ENCODE measurements around the gene COL18A1. TPM values are rescaled to one million over a fixed set of nuclear protein-coding genes. Genes with fewer than 3 reads are reported as not detected.

COL18A1 gene
- total and polyA plus RNA-seq, 9 of the 15 experiments (the other 6 are each of a cell fraction or from before 2014, with no cell fraction given), result 0.14 to 16.4 (median 2.0) TPM

GRCh38 chr21:45478115-45478801 is 73.3 kb downstream of the COL18A1 start (continued):
- TF ChIP-seq, protein P1, sequence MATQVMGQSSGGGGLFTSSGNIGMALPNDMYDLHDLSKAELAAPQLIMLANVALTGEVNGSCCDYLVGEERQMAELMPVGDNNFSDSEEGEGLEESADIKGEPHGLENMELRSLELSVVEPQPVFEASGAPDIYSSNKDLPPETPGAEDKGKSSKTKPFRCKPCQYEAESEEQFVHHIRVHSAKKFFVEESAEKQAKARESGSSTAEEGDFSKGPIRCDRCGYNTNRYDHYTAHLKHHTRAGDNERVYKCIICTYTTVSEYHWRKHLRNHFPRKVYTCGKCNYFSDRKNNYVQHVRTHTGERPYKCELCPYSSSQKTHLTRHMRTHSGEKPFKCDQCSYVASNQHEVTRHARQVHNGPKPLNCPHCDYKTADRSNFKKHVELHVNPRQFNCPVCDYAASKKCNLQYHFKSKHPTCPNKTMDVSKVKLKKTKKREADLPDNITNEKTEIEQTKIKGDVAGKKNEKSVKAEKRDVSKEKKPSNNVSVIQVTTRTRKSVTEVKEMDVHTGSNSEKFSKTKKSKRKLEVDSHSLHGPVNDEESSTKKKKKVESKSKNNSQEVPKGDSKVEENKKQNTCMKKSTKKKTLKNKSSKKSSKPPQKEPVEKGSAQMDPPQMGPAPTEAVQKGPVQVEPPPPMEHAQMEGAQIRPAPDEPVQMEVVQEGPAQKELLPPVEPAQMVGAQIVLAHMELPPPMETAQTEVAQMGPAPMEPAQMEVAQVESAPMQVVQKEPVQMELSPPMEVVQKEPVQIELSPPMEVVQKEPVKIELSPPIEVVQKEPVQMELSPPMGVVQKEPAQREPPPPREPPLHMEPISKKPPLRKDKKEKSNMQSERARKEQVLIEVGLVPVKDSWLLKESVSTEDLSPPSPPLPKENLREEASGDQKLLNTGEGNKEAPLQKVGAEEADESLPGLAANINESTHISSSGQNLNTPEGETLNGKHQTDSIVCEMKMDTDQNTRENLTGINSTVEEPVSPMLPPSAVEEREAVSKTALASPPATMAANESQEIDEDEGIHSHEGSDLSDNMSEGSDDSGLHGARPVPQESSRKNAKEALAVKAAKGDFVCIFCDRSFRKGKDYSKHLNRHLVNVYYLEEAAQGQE (IDR thresholded peaks at IDR 0.05; ENCODE audit: borderline replicate concordance), result peak; percentile 46; the same call in 1 of the 2 replicates
- TF ChIP-seq, protein P1 (CRISPR knock-in tag; IDR thresholded peaks at IDR 0.05; ENCODE audit: low read depth), result no peak
- TF ChIP-seq SMARCA4 (IDR thresholded peaks at IDR 0.05), result peak; percentile 53
- TF ChIP-seq, protein P2, sequence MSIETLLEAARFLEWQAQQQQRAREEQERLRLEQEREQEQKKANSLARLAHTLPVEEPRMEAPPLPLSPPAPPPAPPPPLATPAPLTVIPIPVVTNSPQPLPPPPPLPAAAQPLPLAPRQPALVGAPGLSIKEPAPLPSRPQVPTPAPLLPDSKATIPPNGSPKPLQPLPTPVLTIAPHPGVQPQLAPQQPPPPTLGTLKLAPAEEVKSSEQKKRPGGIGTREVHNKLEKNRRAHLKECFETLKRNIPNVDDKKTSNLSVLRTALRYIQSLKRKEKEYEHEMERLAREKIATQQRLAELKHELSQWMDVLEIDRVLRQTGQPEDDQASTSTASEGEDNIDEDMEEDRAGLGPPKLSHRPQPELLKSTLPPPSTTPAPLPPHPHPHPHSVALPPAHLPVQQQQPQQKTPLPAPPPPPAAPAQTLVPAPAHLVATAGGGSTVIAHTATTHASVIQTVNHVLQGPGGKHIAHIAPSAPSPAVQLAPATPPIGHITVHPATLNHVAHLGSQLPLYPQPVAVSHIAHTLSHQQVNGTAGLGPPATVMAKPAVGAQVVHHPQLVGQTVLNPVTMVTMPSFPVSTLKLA (conservative IDR thresholded peaks at IDR 0.05), result peak in 1 of 2 experiments; percentile 45; a peak in 2 of 4 replicates
- TF ChIP-seq CXXC5 (CRISPR knock-in tag; IDR thresholded peaks at IDR 0.05), result peak; percentile 68
- TF ChIP-seq JUN (IDR thresholded peaks at IDR 0.05; ENCODE audit: borderline replicate concordance, low read depth, low read length), result peak; percentile 11; the same call in 1 of the 2 replicates
- TF ChIP-seq JUN (CRISPR knock-in tag; IDR thresholded peaks at IDR 0.05; ENCODE audit: borderline replicate concordance), result no peak
- TF ChIP-seq L3MBTL2 (IDR thresholded peaks at IDR 0.05), result peak; percentile 92
- no peak for TF ChIP-seq ZNF324 (CRISPR knock-in tag; IDR thresholded peaks at IDR 0.05)
- no peak for TF ChIP-seq PCBP2 (IDR thresholded peaks at IDR 0.05; ENCODE audit: low read depth, low read length, poor library complexity, severe bottlenecking)
- TF ChIP-seq SMARCC2 (IDR thresholded peaks at IDR 0.05; ENCODE audit: low read depth), result no peak
- TF ChIP-seq KDM1A (IDR thresholded peaks at IDR 0.05), result peak in 1 of 2 experiments; percentile 64; a peak in 1 of 4 replicates
- 0 out of 4 replicates have a peak, but pooled peaks of 1 of the 2 experiments have one; percentile 16 for TF ChIP-seq RCOR1 (IDR thresholded peaks at IDR 0.05; ENCODE audit: borderline replicate concordance in 1 of 2, low read depth in 2 of 2, low read length in 2 of 2)
- no peak for TF ChIP-seq ZZZ3 (IDR thresholded peaks at IDR 0.05)
- TF ChIP-seq TOE1 (IDR thresholded peaks at IDR 0.05; ENCODE audit: borderline replicate concordance), result 0 out of 2 replicates have a peak, but pooled peaks have one; percentile 43
- no peak for TF ChIP-seq TOE1 (CRISPR knock-in tag; IDR thresholded peaks at IDR 0.05; ENCODE audit: borderline replicate concordance, low read depth)
